A549 (cell line): ENCODE measurements around the gene ALDH1A1. TPM values are rescaled to one million over a fixed set of nuclear protein-coding genes. Genes with fewer than 3 reads are reported as not detected.

ENCODE experiments used
- ATAC-seq, 2 experiments: fragments of 200-7000 bp in 1 of 2; fragments of >200 bp in 1 of 2; cut with Nextera tagmentation in 1 of 2; cut with Tn5 transposase in 1 of 2; 3 replicates each; pipeline versions ENCODE4 v1.8.0 to v1.9.1; 2018 to 2020; ENCODE audit warnings: mild to moderate bottlenecking in 1 of 2, moderate library complexity in 1 of 2
- CTCF ChIA-PET: fragments of 300-600 bp; sonication (Branson Sonifier 250); formaldehyde crosslinking; extraction: SDS; loops from one replicate; lab custom pipeline; 2021; ENCODE audit warnings: antibody characterized with exemption, inconsistent platforms; lab: Yijun Ruan, JAX
- POLR2A ChIA-PET: fragments of 350-600 bp; formaldehyde crosslinking; extraction: SDS; loops from one replicate; lab custom pipeline; 2021; ENCODE audit warnings: antibody characterized with exemption, inconsistent platforms; lab: Yijun Ruan, JAX
- DNase-seq, 2 experiments: peaks; one replicate each; pipeline versions ENCODE4 v3.0.0 to v3.0.0-alpha.2; 2011 to 2016; ENCODE audit warnings: low read depth in 1 of 2, low spot score in 1 of 2
- FAIRE-seq: peaks from 2 replicates; lab custom pipeline; 2011; peaks lifted over from hg19 to GRCh38; lab: Jason Lieb, UNC
- H3K27ac ChIP-seq, 2 experiments: fragments of >200 bp; sonication (Bioruptor Twin); formaldehyde crosslinking; 3 replicates each; pipeline ENCODE4 v1.5.1; 2016 to 2017
- H3K4me1 ChIP-seq: fragments of >200 bp; sonication (Bioruptor Twin); formaldehyde crosslinking; 3 replicates; pipeline ENCODE4 v1.6.1; 2016
- H3K4me2 ChIP-seq: fragments of >200 bp; sonication (Bioruptor Twin); formaldehyde crosslinking; 3 replicates; pipeline ENCODE4 v1.6.1; 2016
- H3K4me3 ChIP-seq: fragments of >200 bp; sonication (Bioruptor Twin); formaldehyde crosslinking; 3 replicates; pipeline ENCODE4 v1.5.1; 2016
- H3K9me3 ChIP-seq: fragments of >200 bp; sonication (Bioruptor Twin); formaldehyde crosslinking; 3 replicates; pipeline ENCODE4 v1.6.1; 2016
- EHF ChIP-seq: fragments of 250-450 bp; sonication (Bioruptor Pico); IDR thresholded peaks from 2 replicates; pipeline ENCODE4 v1.5.0; 2020; ENCODE audit warnings: mild to moderate bottlenecking
- FOSL2 ChIP-seq, 2 experiments: fragments of 450-650 bp in 1 of 2; fragments of >200 bp in 1 of 2; sonication (Bioruptor Twin) in 1 of 2; formaldehyde crosslinking; IDR thresholded peaks; 2 replicates each; pipeline versions ENCODE4 v1.5.0 to v1.6.1; 2016 to 2020; ENCODE audit warnings: mild to moderate bottlenecking in 1 of 2, moderate library complexity in 1 of 2
- GATA3 ChIP-seq: IDR thresholded peaks from 2 replicates; pipeline ENCODE4 v1.6.1; 2012; ENCODE audit warnings: borderline replicate concordance
- HMGXB4 ChIP-seq: fragments of 250-450 bp; sonication (Bioruptor Pico); IDR thresholded peaks from 2 replicates; pipeline ENCODE4 v1.5.0; 2021; ENCODE audit warnings: mild to moderate bottlenecking, moderate library complexity, borderline replicate concordance
- HOXB5 ChIP-seq: fragments of 250-450 bp; sonication (Bioruptor Pico); IDR thresholded peaks from 2 replicates; pipeline ENCODE4 v1.5.0; 2020; ENCODE audit warnings: mild to moderate bottlenecking, moderate library complexity
- JUN ChIP-seq, 2 experiments: fragments of >200 bp; sonication (Bioruptor Twin); formaldehyde crosslinking; IDR thresholded peaks; 2 replicates in 1 of 2; 3 replicates in 1 of 2; pipeline ENCODE4 v1.6.1; 2016 to 2017
- MAFK ChIP-seq: fragments of 450-650 bp; IDR thresholded peaks from 2 replicates; pipeline ENCODE4 v1.6.1; 2014; ENCODE audit not compliant: partially characterized antibody
- PBX3 ChIP-seq: IDR thresholded peaks from 2 replicates; pipeline ENCODE4 v1.6.1; 2012
- POLR2A ChIP-seq: IDR thresholded peaks from 2 replicates; pipeline ENCODE4 v1.6.1; 2012; ENCODE audit warnings: mild to moderate bottlenecking, low read length
- POLR2AphosphoS2 ChIP-seq: conservative IDR thresholded peaks from 2 replicates; pipeline ENCODE4 v1.6.1; 2012; ENCODE audit warnings: low read length, improper control_type of control experiment, inconsistent platforms
- RARB ChIP-seq: fragments of 250-450 bp; sonication (Bioruptor Pico); IDR thresholded peaks from 2 replicates; pipeline ENCODE4 v1.8.0; 2021; ENCODE audit warnings: mild to moderate bottlenecking, moderate library complexity
- REST ChIP-seq: fragments of 200-600 bp; sonication (generic); IDR thresholded peaks from 2 replicates; pipeline ENCODE4 v1.6.1; 2016; ENCODE audit warnings: antibody characterized with exemption, mild to moderate bottlenecking, moderate library complexity
- RFX5 ChIP-seq: fragments of 450-650 bp; IDR thresholded peaks from 2 replicates; pipeline ENCODE4 v1.7.1; 2014; ENCODE audit warnings: antibody characterized with exemption, mild to moderate bottlenecking, moderate library complexity
- TFCP2L1 ChIP-seq: fragments of 250-450 bp; sonication (Bioruptor Pico); IDR thresholded peaks from 2 replicates; pipeline ENCODE4 v1.5.0; 2021; ENCODE audit warnings: mild to moderate bottlenecking
- TP53 ChIP-seq: fragments of 250-450 bp; sonication (Bioruptor Pico); IDR thresholded peaks from 2 replicates; pipeline ENCODE4 v1.5.0; 2021; ENCODE audit warnings: mild to moderate bottlenecking, moderate library complexity
- ZC3H11A ChIP-seq: fragments of 450-650 bp; IDR thresholded peaks from 2 replicates; pipeline ENCODE4 v1.6.1; 2014; ENCODE audit warnings: antibody characterized with exemption, mild to moderate bottlenecking
- WGBS: methylation state at CpG from one replicate; pipeline ENCODE4 v1.1.6; 2017; ENCODE audit errors: missing lambda C conversion rate; 5-methylcytosine and 5-hydroxymethylcytosine counted together
- polyA plus RNA-seq, 4 experiments: library from polyadenylated mRNA; depleted of rRNA in 3 of 4; stranded (reverse); fragments of >200 nt; fragmentation: RNase III in 1 of 4; extraction: RNeasy Plus Mini Kit Qiagen cat#74134 plus additional on column Dnase treatment in 1 of 4; gene quantifications; 2 replicates in 3 of 4; 3 replicates in 1 of 4; pipeline ENCODE4 v1.2.3, GENCODE V29; 2011 to 2017

Gene ALDH1A1
- polyA plus RNA-seq, 2 of the 4 experiments (the other 2 are of a cell fraction), result 8,617 to 9,987 TPM

GRCh38 chr9:72952381-72952690 lies 517 bp downstream of the ALDH1A1 start (continued):
- 0 out of 2 replicates have a peak, but pooled peaks have one; percentile 30 for TF ChIP-seq REST
- TF ChIP-seq RFX5, result no peak
- TF ChIP-seq POLR2AphosphoS2, result no peak; the same call in 1 of the 2 replicates
- peak; percentile 88 for TF ChIP-seq RARB
- TF ChIP-seq EHF (CRISPR knock-in tag), result peak; percentile 86
- TF ChIP-seq TP53 (CRISPR knock-in tag), result peak; percentile 42; the same call in 1 of the 2 replicates

- TF ChIP-seq GATA3, result peak; percentile 12; the same call in 1 of the 2 replicates
- TF ChIP-seq FOSL2 (IDR thresholded peaks at IDR 0.05), result no peak
- TF ChIP-seq FOSL2 (CRISPR knock-in tag; IDR thresholded peaks at IDR 0.05), result peak; percentile 37; the same call in 1 of the 2 replicates
- TF ChIP-seq TFCP2L1 (CRISPR knock-in tag), result 0 out of 2 replicates have a peak, but pooled peaks have one; percentile 16
- TF ChIP-seq MAFK, result no peak
- peak; percentile 10; the same call in 1 of the 2 replicates for TF ChIP-seq TP53 (CRISPR knock-in tag)
- peak; percentile 29 to 74; a peak in 3 of 5 replicates for TF ChIP-seq JUN (IDR thresholded peaks at IDR 0.05)
- TF ChIP-seq POLR2A, result no peak
- TF ChIP-seq HMGXB4 (CRISPR knock-in tag), result peak; percentile 82; the same call in 1 of the 2 replicates
- TF ChIP-seq HOXB5 (CRISPR knock-in tag), result 0 out of 2 replicates have a peak, but pooled peaks have one; percentile 21
- TF ChIP-seq EHF (CRISPR knock-in tag), result peak; percentile 48; the same call in 1 of the 2 replicates
- 0 out of 2 replicates have a peak, but pooled peaks have one; percentile 8 for TF ChIP-seq ZC3H11A
- TF ChIP-seq PBX3, result no peak
- CTCF ChIA-PET, result interaction anchor here (0.9 to 3.5 kb wide), 13 partner anchors 8 to 131 kb away, joined by 3 to 25 read pairs (median 4); no protein-coding TSS in a partner anchor
- POLR2A ChIA-PET, result interaction anchor here (0.7 to 5.8 kb wide), 17 partner anchors 8 to 122 kb away, joined by 3 to 77 read pairs (median 3); no protein-coding TSS in a partner anchor
Observed at GRCh38 chr9:72951520-72952380, 1.1 kb downstream of the ALDH1A1 start.

More at GRCh38 chr9:72951520-72952380, 1.1 kb downstream of the ALDH1A1 start:
- no peak for FAIRE-seq
- Histone ChIP-seq H3K4me2 (peak overlapping the region; percentile 94), H3K27ac (peak overlapping the region; percentile 90 to 91), H3K9me3 (no peaks in the 10 kb centered on the region), H3K4me1 (peaks cover 23% of the 10 kb centered on the region), H3K4me3 (peak overlapping the region; percentile 67)
- WGBS, result under 1% methylated on average over 5 of the region's 5 CpGs
- peak in 1 of 2 experiments; percentile 61 for DNase-seq
- no peak for ATAC-seq
